A549 (cell line): ENCODE measurements around the gene LRRC4C. TPM values are rescaled to one million over a fixed set of nuclear protein-coding genes. Genes with fewer than 3 reads are reported as not detected.

Experiments
- ATAC-seq, 2 experiments: fragments of 200-7000 bp in 1 of 2; fragments of >200 bp in 1 of 2; cut with Nextera tagmentation in 1 of 2; cut with Tn5 transposase in 1 of 2; 3 replicates each; pipeline versions ENCODE4 v1.8.0 to v1.9.1; 2018 to 2020; ENCODE audit warnings: mild to moderate bottlenecking in 1 of 2, moderate library complexity in 1 of 2
- CTCF ChIA-PET: fragments of 300-600 bp; sonication (Branson Sonifier 250); formaldehyde crosslinking; extraction: SDS; loops from one replicate; lab custom pipeline; 2021; ENCODE audit warnings: antibody characterized with exemption, inconsistent platforms; lab: Yijun Ruan, JAX
- POLR2A ChIA-PET: fragments of 350-600 bp; formaldehyde crosslinking; extraction: SDS; loops from one replicate; lab custom pipeline; 2021; ENCODE audit warnings: antibody characterized with exemption, inconsistent platforms; lab: Yijun Ruan, JAX
- DNase-seq, 2 experiments: peaks; one replicate each; pipeline versions ENCODE4 v3.0.0 to v3.0.0-alpha.2; 2011 to 2016; ENCODE audit warnings: low read depth in 1 of 2, low spot score in 1 of 2
- FAIRE-seq: peaks from 2 replicates; lab custom pipeline; 2011; peaks lifted over from hg19 to GRCh38; lab: Jason Lieb, UNC
- H3K27ac ChIP-seq, 2 experiments: fragments of >200 bp; sonication (Bioruptor Twin); formaldehyde crosslinking; 3 replicates each; pipeline ENCODE4 v1.5.1; 2016 to 2017
- H3K4me1 ChIP-seq: fragments of >200 bp; sonication (Bioruptor Twin); formaldehyde crosslinking; 3 replicates; pipeline ENCODE4 v1.6.1; 2016
- H3K4me2 ChIP-seq: fragments of >200 bp; sonication (Bioruptor Twin); formaldehyde crosslinking; 3 replicates; pipeline ENCODE4 v1.6.1; 2016
- H3K4me3 ChIP-seq: fragments of >200 bp; sonication (Bioruptor Twin); formaldehyde crosslinking; 3 replicates; pipeline ENCODE4 v1.5.1; 2016
- H3K9me3 ChIP-seq: fragments of >200 bp; sonication (Bioruptor Twin); formaldehyde crosslinking; 3 replicates; pipeline ENCODE4 v1.6.1; 2016
- CBX2 ChIP-seq: fragments of 200-600 bp; sonication (generic); IDR thresholded peaks from 2 replicates; pipeline ENCODE4 v1.6.1; 2016; ENCODE audit warnings: low read depth, mild to moderate bottlenecking, borderline replicate concordance
- CEBPB ChIP-seq, 2 experiments: fragments of >200 bp in 1 of 2; sonication (Bioruptor Twin) in 1 of 2; formaldehyde crosslinking in 1 of 2; IDR thresholded peaks; 2 replicates each; pipeline ENCODE4 v1.6.1; 2012 to 2016
- CHD2 ChIP-seq: fragments of 150-350 bp; IDR thresholded peaks from 2 replicates; pipeline ENCODE4 v1.6.1; 2014; ENCODE audit warnings: low read length; ENCODE audit not compliant: partially characterized antibody
- CHD4 ChIP-seq: fragments of 200-600 bp; sonication (generic); IDR thresholded peaks from 2 replicates; pipeline ENCODE4 v1.6.1; 2016; ENCODE audit warnings: antibody characterized with exemption, mild to moderate bottlenecking, borderline replicate concordance
- FOXS1 ChIP-seq: fragments of 250-450 bp; sonication (Bioruptor Pico); IDR thresholded peaks from 2 replicates; pipeline ENCODE4 v1.5.0; 2020; ENCODE audit warnings: mild to moderate bottlenecking, moderate library complexity
- JUN ChIP-seq, 2 experiments: fragments of >200 bp; sonication (Bioruptor Twin); formaldehyde crosslinking; IDR thresholded peaks; 2 replicates in 1 of 2; 3 replicates in 1 of 2; pipeline ENCODE4 v1.6.1; 2016 to 2017
- KDM5A ChIP-seq: fragments of 200-600 bp; sonication (generic); IDR thresholded peaks from 2 replicates; pipeline ENCODE4 v1.6.1; 2016; ENCODE audit warnings: antibody characterized with exemption, mild to moderate bottlenecking
- MAZ ChIP-seq: fragments of 150-350 bp; IDR thresholded peaks from 2 replicates; pipeline ENCODE4 v1.6.1; 2014; ENCODE audit warnings: antibody characterized with exemption, low read depth, low read length, borderline replicate concordance
- NR3C1 ChIP-seq: fragments of >200 bp; sonication (Bioruptor Twin); formaldehyde crosslinking; IDR thresholded peaks from 3 replicates; pipeline ENCODE4 v1.6.1; 2017
- PHF8 ChIP-seq: fragments of 200-600 bp; sonication (generic); IDR thresholded peaks from 2 replicates; pipeline ENCODE4 v1.6.1; 2016; ENCODE audit warnings: low read depth, mild to moderate bottlenecking, antibody characterized with exemption, moderate library complexity, borderline replicate concordance
- RAD21 ChIP-seq, 2 experiments: fragments of >200 bp in 1 of 2; sonication (Bioruptor Twin) in 1 of 2; formaldehyde crosslinking in 1 of 2; IDR thresholded peaks in 1 of 2; conservative IDR thresholded peaks in 1 of 2; 2 replicates in 1 of 2; 3 replicates in 1 of 2; pipeline ENCODE4 v1.6.1; 2012 to 2018; ENCODE audit warnings: inconsistent platforms in 1 of 2
- RARB ChIP-seq: fragments of 250-450 bp; sonication (Bioruptor Pico); IDR thresholded peaks from 2 replicates; pipeline ENCODE4 v1.8.0; 2021; ENCODE audit warnings: mild to moderate bottlenecking, moderate library complexity
- RNF2 ChIP-seq: fragments of 200-600 bp; sonication (generic); IDR thresholded peaks from 2 replicates; pipeline ENCODE4 v1.6.1; 2016; ENCODE audit warnings: low read depth, mild to moderate bottlenecking, antibody characterized with exemption, moderate library complexity, borderline replicate concordance
- SMC3 ChIP-seq: fragments of >200 bp; sonication (Bioruptor Twin); formaldehyde crosslinking; IDR thresholded peaks from 3 replicates; pipeline ENCODE4 v1.6.1; 2018; ENCODE audit warnings: inconsistent platforms
- SREBF2 ChIP-seq: fragments of 450-650 bp; IDR thresholded peaks from 2 replicates; pipeline ENCODE4 v1.6.1; 2014; ENCODE audit warnings: mild to moderate bottlenecking, moderate library complexity
- TFCP2L1 ChIP-seq: fragments of 250-450 bp; sonication (Bioruptor Pico); IDR thresholded peaks from 2 replicates; pipeline ENCODE4 v1.5.0; 2021; ENCODE audit warnings: mild to moderate bottlenecking
- whole genome bisulfite sequencing: methylation state at CpG from one replicate; pipeline ENCODE4 v1.1.6; 2017; ENCODE audit errors: missing lambda C conversion rate; 5-methylcytosine and 5-hydroxymethylcytosine counted together
- polyA plus RNA-seq, 4 experiments: library from polyadenylated mRNA; depleted of rRNA in 3 of 4; stranded (reverse); fragments of >200 nt; fragmentation: RNase III in 1 of 4; extraction: RNeasy Plus Mini Kit Qiagen cat#74134 plus additional on column Dnase treatment in 1 of 4; gene quantifications; 2 replicates in 3 of 4; 3 replicates in 1 of 4; pipeline ENCODE4 v1.2.3, GENCODE V29; 2011 to 2017
- TF ChIP-seq, protein P1 (sequence below): fragments of >200 bp; sonication (Bioruptor Twin); formaldehyde crosslinking; IDR thresholded peaks from 2 replicates; pipeline ENCODE4 v1.6.1; 2016
- TF ChIP-seq, protein P2 (sequence below): fragments of 250-450 bp; sonication (Bioruptor Pico); IDR thresholded peaks from 2 replicates; pipeline ENCODE4 v1.5.0; 2021; ENCODE audit warnings: mild to moderate bottlenecking, moderate library complexity, borderline replicate concordance
- TF ChIP-seq, protein P3 (sequence below): fragments of 150-350 bp; IDR thresholded peaks from 2 replicates; pipeline ENCODE4 v1.6.1; 2014; ENCODE audit warnings: low read depth, mild to moderate bottlenecking, low read length
- TF ChIP-seq, protein P4 (sequence below): fragments of 450-650 bp; IDR thresholded peaks from 2 replicates; pipeline ENCODE4 v1.6.1; 2014; ENCODE audit warnings: antibody characterized with exemption
- TF ChIP-seq, protein P5 (sequence below): IDR thresholded peaks from 2 replicates; pipeline ENCODE4 v1.6.1; 2012
- TF ChIP-seq, protein P6 (sequence below): fragments of 250-450 bp; sonication (Bioruptor Pico); IDR thresholded peaks from 2 replicates; pipeline ENCODE4 v1.5.0; 2020; ENCODE audit warnings: low read depth, mild to moderate bottlenecking, moderate library complexity

The LRRC4C gene
- polyA plus RNA-seq, 2 of the 4 experiments (the other 2 are of a cell fraction) = not detected

DNA sequence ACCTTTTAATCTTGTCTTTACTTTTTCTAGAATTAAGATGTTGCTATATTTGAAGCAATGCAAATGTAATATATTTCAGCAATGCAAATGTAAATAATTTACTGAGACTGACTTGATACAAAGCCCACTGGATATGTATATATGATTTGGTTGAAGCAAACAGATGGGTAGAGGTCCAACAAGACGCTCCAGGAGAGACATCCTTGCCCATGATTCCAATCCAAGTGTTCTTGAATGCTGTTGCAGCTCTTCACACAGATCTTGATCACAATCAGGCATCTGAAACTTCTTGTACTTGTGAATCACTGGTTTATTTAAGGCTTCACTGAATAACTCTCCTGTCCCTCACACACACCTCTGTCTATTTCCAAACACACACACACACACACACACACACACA is 507.0 kb downstream of the LRRC4C start (continued):
- TF ChIP-seq CBX2 = no peak
- TF ChIP-seq, all 56 proteins: peak for 0

DNA sequence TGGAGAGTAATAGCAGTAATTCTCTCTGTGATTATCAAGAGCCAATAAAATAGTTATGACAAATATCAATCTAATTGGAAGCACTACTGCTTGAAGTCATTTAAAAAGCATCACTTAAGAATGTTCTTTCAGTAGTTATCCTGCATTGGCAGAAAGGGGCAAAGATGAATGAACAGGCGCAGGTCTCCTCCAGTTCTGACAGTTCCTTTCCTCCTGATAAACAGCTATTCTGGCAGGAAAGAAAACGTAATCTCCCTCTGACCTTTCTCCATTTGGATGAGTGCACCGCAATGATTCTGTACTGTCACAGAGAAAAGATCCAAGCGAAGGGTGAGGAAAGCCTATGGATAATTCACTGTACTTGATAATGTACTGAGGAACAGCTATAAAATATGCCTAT is 521.5 kb downstream of the LRRC4C start:
- 16% methylated on average over 4 of the region's 4 CpGs for WGBS
- FAIRE-seq (no peak), DNase-seq (no peak), ATAC-seq (no peak)
- ChIA-PET POLR2A (no interaction called here), CTCF (no interaction called here)
- no peak overlapping the region for H3K27ac ChIP-seq
- H3K9me3 ChIP-seq = no peaks in the 10 kb centered on the region
- H3K4me3 ChIP-seq = no peak overlapping the region
- TF ChIP-seq PHF8 (no peak), NR3C1 (no peak), RNF2 (no peak), RARB (no peak), KDM5A (no peak), CHD2 (no peak)
- TF ChIP-seq, protein P1, sequence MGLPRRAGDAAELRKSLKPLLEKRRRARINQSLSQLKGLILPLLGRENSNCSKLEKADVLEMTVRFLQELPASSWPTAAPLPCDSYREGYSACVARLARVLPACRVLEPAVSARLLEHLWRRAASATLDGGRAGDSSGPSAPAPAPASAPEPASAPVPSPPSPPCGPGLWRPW = no peak
- no peaks in the 10 kb centered on the region for H3K4me1 ChIP-seq
- H3K4me2 ChIP-seq = no peak overlapping the region

DNA sequence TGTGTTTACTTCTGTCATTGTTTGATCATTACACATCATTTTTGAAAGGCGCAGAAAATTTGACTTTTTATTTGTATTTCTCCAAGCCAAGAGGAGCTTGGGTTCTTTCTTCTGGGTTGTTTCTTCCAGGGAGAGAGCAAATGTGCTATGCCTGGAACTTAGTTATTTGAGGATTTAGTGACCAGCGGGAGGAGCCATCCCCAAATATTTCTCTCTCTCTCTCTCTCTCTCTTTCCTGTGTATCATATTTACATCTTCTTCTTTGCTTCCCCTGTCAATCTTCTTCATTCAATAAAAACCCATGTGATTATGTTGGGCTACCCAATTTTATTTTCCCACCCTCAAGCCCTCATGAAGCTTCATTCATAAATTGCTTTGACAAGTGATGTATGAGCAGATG is 534.5 kb downstream of the LRRC4C start:
- Histone ChIP-seq H3K9me3 (no peaks in the 10 kb centered on the region), H3K4me2 (no peak overlapping the region), H3K4me1 (no peaks in the 10 kb centered on the region)
- CTCF ChIA-PET = no interaction called here
- POLR2A ChIA-PET = no interaction called here
- ATAC-seq (no peak), DNase-seq (no peak)
- TF ChIP-seq FOXS1 (no peak), MAZ (no peak), CBX2 (no peak), SMC3 (no peak), SREBF2 (no peak), CEBPB (IDR thresholded peaks at IDR 0.05) (no peak), CHD4 (no peak), JUN (IDR thresholded peaks at IDR 0.05) (no peak), RAD21 (conservative IDR thresholded peaks at IDR 0.05 in 1 of 2, IDR thresholded peaks at IDR 0.05 in 1 of 2) (no peak), RNF2 (no peak), TFCP2L1 (no peak)
- TF ChIP-seq, protein P2, sequence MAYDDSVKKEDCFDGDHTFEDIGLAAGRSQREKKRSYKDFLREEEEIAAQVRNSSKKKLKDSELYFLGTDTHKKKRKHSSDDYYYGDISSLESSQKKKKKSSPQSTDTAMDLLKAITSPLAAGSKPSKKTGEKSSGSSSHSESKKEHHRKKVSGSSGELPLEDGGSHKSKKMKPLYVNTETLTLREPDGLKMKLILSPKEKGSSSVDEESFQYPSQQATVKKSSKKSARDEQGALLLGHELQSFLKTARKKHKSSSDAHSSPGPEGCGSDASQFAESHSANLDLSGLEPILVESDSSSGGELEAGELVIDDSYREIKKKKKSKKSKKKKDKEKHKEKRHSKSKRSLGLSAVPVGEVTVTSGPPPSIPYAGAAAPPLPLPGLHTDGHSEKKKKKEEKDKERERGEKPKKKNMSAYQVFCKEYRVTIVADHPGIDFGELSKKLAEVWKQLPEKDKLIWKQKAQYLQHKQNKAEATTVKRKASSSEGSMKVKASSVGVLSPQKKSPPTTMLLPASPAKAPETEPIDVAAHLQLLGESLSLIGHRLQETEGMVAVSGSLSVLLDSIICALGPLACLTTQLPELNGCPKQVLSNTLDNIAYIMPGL (CRISPR knock-in tag) = no peak
- TF ChIP-seq, protein P3, sequence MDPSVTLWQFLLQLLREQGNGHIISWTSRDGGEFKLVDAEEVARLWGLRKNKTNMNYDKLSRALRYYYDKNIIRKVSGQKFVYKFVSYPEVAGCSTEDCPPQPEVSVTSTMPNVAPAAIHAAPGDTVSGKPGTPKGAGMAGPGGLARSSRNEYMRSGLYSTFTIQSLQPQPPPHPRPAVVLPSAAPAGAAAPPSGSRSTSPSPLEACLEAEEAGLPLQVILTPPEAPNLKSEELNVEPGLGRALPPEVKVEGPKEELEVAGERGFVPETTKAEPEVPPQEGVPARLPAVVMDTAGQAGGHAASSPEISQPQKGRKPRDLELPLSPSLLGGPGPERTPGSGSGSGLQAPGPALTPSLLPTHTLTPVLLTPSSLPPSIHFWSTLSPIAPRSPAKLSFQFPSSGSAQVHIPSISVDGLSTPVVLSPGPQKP = no peak
- TF ChIP-seq, protein P4, sequence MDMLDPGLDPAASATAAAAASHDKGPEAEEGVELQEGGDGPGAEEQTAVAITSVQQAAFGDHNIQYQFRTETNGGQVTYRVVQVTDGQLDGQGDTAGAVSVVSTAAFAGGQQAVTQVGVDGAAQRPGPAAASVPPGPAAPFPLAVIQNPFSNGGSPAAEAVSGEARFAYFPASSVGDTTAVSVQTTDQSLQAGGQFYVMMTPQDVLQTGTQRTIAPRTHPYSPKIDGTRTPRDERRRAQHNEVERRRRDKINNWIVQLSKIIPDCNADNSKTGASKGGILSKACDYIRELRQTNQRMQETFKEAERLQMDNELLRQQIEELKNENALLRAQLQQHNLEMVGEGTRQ = no peak
- TF ChIP-seq, protein P5, sequence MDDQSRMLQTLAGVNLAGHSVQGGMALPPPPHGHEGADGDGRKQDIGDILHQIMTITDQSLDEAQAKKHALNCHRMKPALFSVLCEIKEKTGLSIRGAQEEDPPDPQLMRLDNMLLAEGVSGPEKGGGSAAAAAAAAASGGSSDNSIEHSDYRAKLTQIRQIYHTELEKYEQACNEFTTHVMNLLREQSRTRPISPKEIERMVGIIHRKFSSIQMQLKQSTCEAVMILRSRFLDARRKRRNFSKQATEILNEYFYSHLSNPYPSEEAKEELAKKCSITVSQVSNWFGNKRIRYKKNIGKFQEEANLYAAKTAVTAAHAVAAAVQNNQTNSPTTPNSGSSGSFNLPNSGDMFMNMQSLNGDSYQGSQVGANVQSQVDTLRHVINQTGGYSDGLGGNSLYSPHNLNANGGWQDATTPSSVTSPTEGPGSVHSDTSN = no peak
- TF ChIP-seq, protein P6, sequence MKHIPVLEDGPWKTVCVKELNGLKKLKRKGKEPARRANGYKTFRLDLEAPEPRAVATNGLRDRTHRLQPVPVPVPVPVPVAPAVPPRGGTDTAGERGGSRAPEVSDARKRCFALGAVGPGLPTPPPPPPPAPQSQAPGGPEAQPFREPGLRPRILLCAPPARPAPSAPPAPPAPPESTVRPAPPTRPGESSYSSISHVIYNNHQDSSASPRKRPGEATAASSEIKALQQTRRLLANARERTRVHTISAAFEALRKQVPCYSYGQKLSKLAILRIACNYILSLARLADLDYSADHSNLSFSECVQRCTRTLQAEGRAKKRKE = no peak
- TF ChIP-seq, all 56 proteins: peak for 0
- H3K27ac ChIP-seq = no peak overlapping the region
- no peak overlapping the region for H3K4me3 ChIP-seq
- 15% methylated on average over 2 of the region's 2 CpGs for WGBS
- FAIRE-seq = no peak
